Body of pancreas (tissue), 4 donors: ENCODE measurements around the gene GALNT14.

ENCODE experiments used
- POLR2A ChIP-seq, 3 donors: fragments of 450-650 bp; IDR thresholded peaks; one replicate each; pipeline ENCODE4 v1.6.1; 2016; ENCODE audit warnings: antibody characterized with exemption in 3 of 3, mild to moderate bottlenecking in 2 of 3
- TF ChIP-seq, protein P1 (sequence below), 7 experiments: fragments of 450-650 bp in 4 of 7; fragments of 200-600 bp in 3 of 7; sonication (generic) in 3 of 7; IDR thresholded peaks; one replicate each; pipeline ENCODE4 v1.5.1; 2016 to 2019; ENCODE audit warnings: antibody characterized with exemption in 7 of 7

DNA sequence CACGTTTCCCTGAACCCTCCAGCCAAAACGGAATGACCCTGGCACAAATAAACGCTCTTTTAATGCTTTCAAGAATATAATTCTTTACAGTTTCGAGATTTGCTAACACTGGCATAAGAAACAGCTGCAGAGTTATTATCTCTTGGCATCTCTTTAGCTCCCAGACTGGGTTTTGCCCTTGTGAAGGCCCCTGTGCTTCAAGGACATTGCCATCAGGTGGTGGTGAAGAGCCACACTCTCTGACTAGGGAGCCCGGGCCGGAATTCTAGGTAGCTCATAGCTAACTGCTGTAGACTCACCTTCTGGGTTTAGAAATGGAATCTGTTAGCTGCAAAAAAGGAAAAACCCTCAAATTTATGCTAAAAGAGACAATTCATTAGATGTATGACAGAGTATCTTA, 13.3 kb upstream of the GALNT14 start:
- TF ChIP-seq, protein P1, sequence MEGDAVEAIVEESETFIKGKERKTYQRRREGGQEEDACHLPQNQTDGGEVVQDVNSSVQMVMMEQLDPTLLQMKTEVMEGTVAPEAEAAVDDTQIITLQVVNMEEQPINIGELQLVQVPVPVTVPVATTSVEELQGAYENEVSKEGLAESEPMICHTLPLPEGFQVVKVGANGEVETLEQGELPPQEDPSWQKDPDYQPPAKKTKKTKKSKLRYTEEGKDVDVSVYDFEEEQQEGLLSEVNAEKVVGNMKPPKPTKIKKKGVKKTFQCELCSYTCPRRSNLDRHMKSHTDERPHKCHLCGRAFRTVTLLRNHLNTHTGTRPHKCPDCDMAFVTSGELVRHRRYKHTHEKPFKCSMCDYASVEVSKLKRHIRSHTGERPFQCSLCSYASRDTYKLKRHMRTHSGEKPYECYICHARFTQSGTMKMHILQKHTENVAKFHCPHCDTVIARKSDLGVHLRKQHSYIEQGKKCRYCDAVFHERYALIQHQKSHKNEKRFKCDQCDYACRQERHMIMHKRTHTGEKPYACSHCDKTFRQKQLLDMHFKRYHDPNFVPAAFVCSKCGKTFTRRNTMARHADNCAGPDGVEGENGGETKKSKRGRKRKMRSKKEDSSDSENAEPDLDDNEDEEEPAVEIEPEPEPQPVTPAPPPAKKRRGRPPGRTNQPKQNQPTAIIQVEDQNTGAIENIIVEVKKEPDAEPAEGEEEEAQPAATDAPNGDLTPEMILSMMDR (IDR thresholded peaks at IDR 0.05): no peak
- no peak for TF ChIP-seq POLR2A (IDR thresholded peaks at IDR 0.05)
